Posterior cingulate gyrus (tissue), 11 donors: Measurements from ENCODE around the gene LANCL2.
"Not testable (repeated sequence)": the region's sequence is repeated elsewhere in the genome, so short reads cannot be mapped to it uniquely, and the experiment has no call there.

Experiments used
- DNase-seq, 10 donors: peaks; one replicate each; pipeline versions ENCODE4 v3.0.0 to v3.0.0-alpha.2; 2020 to 2021; ENCODE audit warnings: mixed read lengths in 3 of 10
- intact Hi-C: fragments of 100-400 bp; cut with DNase I; formaldehyde crosslinking; loops from one replicate; pipeline ENCODE4 v1.15.1; 2023

LANCL2 gene

GRCh38 chr7:55365205-55365674, at the start of gene LANCL2:
Gene LANCL2, plus strand, starts transcription at chr7:55365337. Its CDS starts 689 bp downstream, at chr7:55366026.
- DNase-seq: peak in 6 of 10 donors; percentile 34 to 84 (median 54)
- intact Hi-C loops: loop anchor here (2.0 to 10.0 kb wide), 4 partner anchors 52 to 603 kb away; no protein-coding TSS in a partner anchor

GRCh38 chr7:55325371-55325792, 39.8 kb upstream of the LANCL2 start:
- peak in 1 of 10 donors; percentile 71 for DNase-seq
- intact Hi-C loops: no loop called here

GRCh38 chr7:55326081-55326835, 38.9 kb upstream of the LANCL2 start:
- DNase-seq: peak in 2 of 10 donors; percentile 18 to 70
- intact Hi-C loops: no loop called here

- intact Hi-C loops: no loop called here
- no peak for DNase-seq
Observed at GRCh38 chr7:55326945-55327626, 38.1 kb upstream of the LANCL2 start.

- intact Hi-C loops: no loop called here
- no peak for DNase-seq
Observed at GRCh38 chr7:55335151-55335550, 30.0 kb upstream of the LANCL2 start.

GRCh38 chr7:55335786-55336185, 29.4 kb upstream of the LANCL2 start:
- intact Hi-C loops: no loop called here
- DNase-seq: no peak

GRCh38 chr7:55336540-55336939, 28.6 kb upstream of the LANCL2 start:
- intact Hi-C loops: no loop called here
- no peak for DNase-seq

GRCh38 chr7:55339033-55340000, 25.8 kb upstream of the LANCL2 start:
- no peak for DNase-seq
- intact Hi-C loops: no loop called here

GRCh38 chr7:55342216-55342871, 22.8 kb upstream of the LANCL2 start:
- DNase-seq: peak in 1 of 10 donors; percentile 82
- intact Hi-C loops: no loop called here

- no peak for DNase-seq
- intact Hi-C loops: no loop called here
Observed at GRCh38 chr7:55343002-55343781, 21.9 kb upstream of the LANCL2 start.

GRCh38 chr7:55343860-55344606, 21.1 kb upstream of the LANCL2 start:
- DNase-seq: peak in 1 of 10 donors; percentile 78
- intact Hi-C loops: no loop called here

- peak in 1 of 10 donors; percentile 83 for DNase-seq
- intact Hi-C loops: no loop called here
Observed at GRCh38 chr7:55344840-55345239, 20.3 kb upstream of the LANCL2 start.

GRCh38 chr7:55345292-55345691, 19.8 kb upstream of the LANCL2 start:
- intact Hi-C loops: no loop called here
- no peak for DNase-seq

GRCh38 chr7:55348502-55348901, 16.6 kb upstream of the LANCL2 start:
- intact Hi-C loops: no loop called here
- DNase-seq: no peak

GRCh38 chr7:55349121-55349520, 16.0 kb upstream of the LANCL2 start:
- intact Hi-C loops: no loop called here
- DNase-seq: no peak

GRCh38 chr7:55350281-55350680, 14.9 kb upstream of the LANCL2 start:
- intact Hi-C loops: no loop called here
- DNase-seq: no peak

GRCh38 chr7:55351263-55351662, 13.9 kb upstream of the LANCL2 start:
- intact Hi-C loops: no loop called here
- DNase-seq: no peak

- DNase-seq, intact Hi-C loops: not testable (repeated sequence)
Observed at GRCh38 chr7:55352947-55353273, 12.2 kb upstream of the LANCL2 start.

- no peak for DNase-seq
- intact Hi-C loops: loop anchor here (10.0 kb wide), 1 partner anchor 204 kb away; no protein-coding TSS in a partner anchor
Observed at GRCh38 chr7:55360486-55360885, 4.7 kb upstream of the LANCL2 start.
